Sigmoid colon (tissue), 4 donors: Measurements from ENCODE around the gene TMED6.

ENCODE experiments used
- CTCF ChIP-seq, 4 experiments: fragments of 450-650 bp in 3 of 4; fragments of 200-600 bp in 1 of 4; IDR thresholded peaks; one replicate each; pipeline ENCODE4 v1.5.1; 2016 to 2019; ENCODE audit warnings: antibody characterized with exemption in 4 of 4, mild to moderate bottlenecking in 3 of 4, moderate library complexity in 2 of 4
- EP300 ChIP-seq, 4 donors: sonication (generic); formaldehyde crosslinking; IDR thresholded peaks; one replicate each; pipeline ENCODE4 v1.6.1; 2017; ENCODE audit warnings: antibody characterized with exemption in 4 of 4
- POLR2A ChIP-seq, 2 donors: fragments of 450-650 bp; IDR thresholded peaks; one replicate each; pipeline ENCODE4 v1.6.1; 2016; ENCODE audit warnings: antibody characterized with exemption in 2 of 2, mild to moderate bottlenecking in 2 of 2, moderate library complexity in 2 of 2
- POLR2AphosphoS5 ChIP-seq, 4 donors: sonication (generic); formaldehyde crosslinking; IDR thresholded peaks; one replicate each; pipeline ENCODE4 v1.6.1; 2017; ENCODE audit warnings: antibody characterized with exemption in 4 of 4

- TF ChIP-seq CTCF (IDR thresholded peaks at IDR 0.05): no peak
- no peak for TF ChIP-seq POLR2A (IDR thresholded peaks at IDR 0.05)
- TF ChIP-seq POLR2AphosphoS5 (IDR thresholded peaks at IDR 0.05): no peak
- no peak for TF ChIP-seq EP300 (IDR thresholded peaks at IDR 0.05)
These were observed 42.6 kb upstream of the TMED6 start for GRCh38 chr16:69393898-69394849.
